ENCODE results near the gene GTF2F2.

The GTF2F2 gene

DNA sequence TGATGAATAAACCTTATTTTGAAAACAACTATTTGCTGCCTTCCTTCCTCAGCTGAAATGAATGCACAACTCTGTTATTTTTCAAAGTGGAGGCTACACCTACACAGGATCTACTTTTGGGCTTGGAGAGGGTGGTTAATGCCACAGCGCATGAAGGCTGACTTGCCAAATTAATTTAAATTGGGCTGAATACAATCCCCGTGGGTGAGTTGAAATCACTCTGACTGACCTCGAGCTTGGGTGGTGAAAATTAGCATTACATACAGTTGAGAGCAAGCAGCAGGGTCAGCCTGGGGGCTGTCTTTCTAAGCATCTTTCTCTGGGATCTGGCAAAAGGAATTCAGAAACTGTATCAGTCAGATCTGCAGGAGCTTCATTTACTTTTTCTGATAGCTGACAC, 182.2 kb downstream of the GTF2F2 start:
- no peak for DNase-seq
- in situ Hi-C loops (cut with HindIII; ENCODE audit: low pct_ligation_motif_present, low sequenced_read_pairs): no loop called here
- Histone ChIP-seq H3K27me3 (replicated peaks) (no peaks in the 10 kb centered on the region), H3K27ac (no peak overlapping the region), H3K4me3 (ENCODE audit: low read depth, low read length) (no peak overlapping the region), H3K36me3 (replicated peaks) (no peaks in the 10 kb centered on the region)
- TF ChIP-seq CTCF (IDR thresholded peaks at IDR 0.05; ENCODE audit: low read depth, low read length, missing control alignments): no peak

GRCh38 chr13:45303026-45303425, 182.7 kb downstream of the GTF2F2 start:
- TF ChIP-seq CTCF (IDR thresholded peaks at IDR 0.05; ENCODE audit: low read depth, low read length, missing control alignments): no peak
- in situ Hi-C loops (cut with HindIII; ENCODE audit: low pct_ligation_motif_present, low sequenced_read_pairs): no loop called here
- no peak for DNase-seq
- H3K27ac ChIP-seq: no peak overlapping the region
- H3K27me3 ChIP-seq (replicated peaks): no peaks in the 10 kb centered on the region
- H3K36me3 ChIP-seq (replicated peaks): no peaks in the 10 kb centered on the region
- no peak overlapping the region for H3K4me3 ChIP-seq (ENCODE audit: low read depth, low read length)

GRCh38 chr13:45303866-45304265, 183.6 kb downstream of the GTF2F2 start:
- in situ Hi-C loops (cut with HindIII; ENCODE audit: low pct_ligation_motif_present, low sequenced_read_pairs): no loop called here
- Histone ChIP-seq H3K4me3 (ENCODE audit: low read depth, low read length) (no peak overlapping the region), H3K27ac (no peak overlapping the region), H3K36me3 (replicated peaks) (no peaks in the 10 kb centered on the region), H3K27me3 (replicated peaks) (no peaks in the 10 kb centered on the region)
- no peak for TF ChIP-seq CTCF (IDR thresholded peaks at IDR 0.05; ENCODE audit: low read depth, low read length, missing control alignments)
- no peak for DNase-seq

DNA sequence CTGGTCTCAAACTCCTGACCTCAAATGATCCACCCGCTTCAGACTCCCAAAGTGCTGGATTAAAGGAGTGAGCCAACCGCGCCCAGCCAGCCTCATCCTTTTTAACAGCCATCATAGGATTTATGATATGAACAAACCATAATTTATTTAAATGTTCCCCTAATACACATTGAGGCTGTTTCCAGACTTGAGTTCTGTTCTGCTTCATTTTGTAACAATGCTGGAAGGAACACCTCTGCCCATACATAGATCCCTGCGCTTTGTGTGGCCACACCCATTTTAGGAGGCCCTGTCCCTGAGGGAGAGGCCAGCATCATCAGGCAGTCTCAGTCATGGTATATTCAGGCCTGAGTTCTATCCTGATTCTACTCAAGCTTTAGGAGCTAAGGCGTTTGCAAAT, 184.8 kb downstream of the GTF2F2 start:
- Histone ChIP-seq H3K4me3 (ENCODE audit: low read depth, low read length) (no peak overlapping the region), H3K27me3 (replicated peaks) (no peaks in the 10 kb centered on the region), H3K36me3 (replicated peaks) (no peaks in the 10 kb centered on the region), H3K27ac (no peak overlapping the region)
- in situ Hi-C loops (cut with HindIII; ENCODE audit: low pct_ligation_motif_present, low sequenced_read_pairs): no loop called here
- TF ChIP-seq CTCF (IDR thresholded peaks at IDR 0.05; ENCODE audit: low read depth, low read length, missing control alignments): no peak
- no peak for DNase-seq

DNA sequence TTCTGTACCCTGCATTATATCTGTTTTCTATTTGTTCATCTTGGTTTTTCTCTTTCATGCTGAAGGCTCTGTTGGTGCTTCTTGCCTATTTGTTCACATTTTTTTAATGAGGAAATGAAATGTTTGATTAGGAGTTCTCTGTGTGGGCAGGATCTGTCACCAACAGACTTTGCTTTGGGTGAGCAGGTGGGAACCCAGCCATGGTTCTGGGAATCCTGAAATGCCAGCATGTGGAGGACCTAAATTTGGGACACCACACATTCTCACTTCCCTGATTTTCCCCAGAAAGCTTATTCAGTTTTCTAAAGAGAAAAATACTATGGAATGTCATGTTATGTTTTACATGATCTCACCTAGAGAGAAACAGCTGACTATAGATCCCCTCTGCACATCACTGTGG, 186.7 kb downstream of the GTF2F2 start:
- Histone ChIP-seq H3K27ac (no peak overlapping the region), H3K36me3 (replicated peaks) (no peaks in the 10 kb centered on the region), H3K4me3 (ENCODE audit: low read depth, low read length) (no peak overlapping the region), H3K27me3 (replicated peaks) (no peaks in the 10 kb centered on the region)
- no peak for TF ChIP-seq CTCF (IDR thresholded peaks at IDR 0.05; ENCODE audit: low read depth, low read length, missing control alignments)
- in situ Hi-C loops (cut with HindIII; ENCODE audit: low pct_ligation_motif_present, low sequenced_read_pairs): no loop called here
- no peak for DNase-seq

GRCh38 chr13:45310341-45311131, 190.2 kb downstream of the GTF2F2 start:
- Histone ChIP-seq H3K27ac (no peak overlapping the region), H3K36me3 (replicated peaks) (no peaks in the 10 kb centered on the region), H3K4me3 (ENCODE audit: low read depth, low read length) (no peak overlapping the region), H3K27me3 (replicated peaks) (no peaks in the 10 kb centered on the region)
- no peak for DNase-seq
- in situ Hi-C loops (cut with HindIII; ENCODE audit: low pct_ligation_motif_present, low sequenced_read_pairs): no loop called here
- no peak for TF ChIP-seq CTCF (IDR thresholded peaks at IDR 0.05; ENCODE audit: low read depth, low read length, missing control alignments)
